Esophagus muscularis mucosa (tissue), 4 donors: ENCODE results near the gene KANSL2. TPM values are rescaled to one million over a fixed set of nuclear protein-coding genes. Genes with fewer than 3 reads are reported as not detected.

Experiments
- DNase-seq: peaks from one replicate; pipeline ENCODE4 v3.0.0-alpha.2; 2017; ENCODE audit errors: extremely low spot score
- H3K27ac ChIP-seq, 4 donors: fragments of 200-600 bp; sonication (generic); replicated peaks in 1 of 4; 1 replicate in 3 of 4; 2 replicates in 1 of 4; pipeline ENCODE4 v1.5.1; 2016 to 2019; ENCODE audit warnings: mild to moderate bottlenecking in 1 of 4
- H3K27me3 ChIP-seq, 4 donors: fragments of 200-600 bp; sonication (generic); one replicate each; pipeline versions ENCODE4 v1.5.1 to v1.6.0; 2016 to 2019
- H3K36me3 ChIP-seq, 4 donors: fragments of 200-600 bp; sonication (generic); one replicate each; pipeline ENCODE4 v1.5.1; 2016 to 2019
- H3K4me1 ChIP-seq, 4 donors: fragments of 200-600 bp; sonication (generic); one replicate each; pipeline ENCODE4 v1.5.1; 2016 to 2019
- H3K4me3 ChIP-seq, 4 donors: fragments of 200-600 bp; sonication (generic); 1 replicate in 2 of 4; 2 replicates in 2 of 4; pipeline ENCODE4 v1.5.1; 2016 to 2019; ENCODE audit warnings: mild to moderate bottlenecking in 4 of 4, moderate library complexity in 1 of 4
- H3K9me3 ChIP-seq, 4 donors: fragments of 200-600 bp; sonication (generic); 1 replicate in 3 of 4; 2 replicates in 1 of 4; pipeline ENCODE4 v1.5.1; 2016 to 2019
- EP300 ChIP-seq: sonication (generic); formaldehyde crosslinking; IDR thresholded peaks from one replicate; pipeline ENCODE4 v1.6.1; 2017; ENCODE audit warnings: antibody characterized with exemption
- POLR2A ChIP-seq: fragments of 450-650 bp; IDR thresholded peaks from one replicate; pipeline ENCODE4 v1.6.1; 2017; ENCODE audit warnings: antibody characterized with exemption, moderate library complexity, mild to moderate bottlenecking, low read depth
- POLR2AphosphoS5 ChIP-seq, 2 donors: sonication (generic); formaldehyde crosslinking; IDR thresholded peaks; one replicate each; pipeline ENCODE4 v1.6.1; 2017; ENCODE audit warnings: antibody characterized with exemption in 2 of 2
- WGBS: methylation state at CpG from one replicate; pipeline ENCODE4 v1.1.5; 2018; 5-methylcytosine and 5-hydroxymethylcytosine counted together
- intact Hi-C: fragments of 100-400 bp; cut with DNase I; formaldehyde crosslinking; loops from one replicate; pipeline ENCODE4 v1.15.1; 2023
- small RNA-seq, 3 donors: library from RNA; depleted of rRNA; stranded (forward); fragments of <200 nt; gene quantifications; one replicate each; pipeline ENCODE3, GENCODE V24; 2016
- total RNA-seq, 4 donors: library from RNA; depleted of rRNA; stranded (reverse); fragments of >200 nt; gene quantifications; one replicate each; pipeline versions ENCODE4 v1.1.0 to v1.2.1, GENCODE V29; 2016
- TF ChIP-seq, protein P1 (sequence below), 3 experiments: fragments of 200-600 bp in 2 of 3; fragments of 450-650 bp in 1 of 3; sonication (generic) in 2 of 3; IDR thresholded peaks; one replicate each; pipeline ENCODE4 v1.5.1; 2017 to 2019; ENCODE audit warnings: antibody characterized with exemption in 3 of 3, mild to moderate bottlenecking in 2 of 3, moderate library complexity in 1 of 3

Gene KANSL2
- total RNA-seq, 4 donors from 2014 or later: 41.3 to 58.8 (median 43.4) TPM

DNA sequence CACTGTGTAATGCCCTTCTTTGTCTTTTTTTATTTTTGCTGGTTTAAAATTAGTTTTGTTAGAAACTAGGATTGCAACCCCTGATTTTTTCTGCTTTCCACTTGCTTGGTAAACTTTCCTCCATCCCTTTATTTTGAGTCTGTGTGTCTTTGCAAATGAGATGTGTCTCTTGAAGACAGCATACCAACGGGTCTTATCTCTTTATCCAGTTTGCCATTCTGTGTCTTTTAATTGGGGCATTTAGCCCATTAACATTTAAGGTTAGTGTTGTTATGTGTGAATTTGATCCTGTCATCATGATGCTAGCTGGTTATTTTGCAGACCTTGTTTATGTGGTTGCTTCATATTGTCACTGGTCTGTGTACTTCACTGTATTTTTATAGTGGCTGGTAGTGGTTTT lies 68.7 kb downstream of the KANSL2 start:
- intact Hi-C loops: no loop called here
- DNase-seq: no peak

More for the DNA sequence above, 68.7 kb downstream of the KANSL2 start:
- H3K4me1 ChIP-seq: no peaks in the 10 kb centered on the region
- H3K9me3 ChIP-seq: peaks cover 0 to 26% (median 18%) of the 10 kb centered on the region in 4 donors
- TF ChIP-seq POLR2AphosphoS5 (IDR thresholded peaks at IDR 0.05) (no peak), POLR2A (no peak), EP300 (no peak)
- TF ChIP-seq, protein P1, sequence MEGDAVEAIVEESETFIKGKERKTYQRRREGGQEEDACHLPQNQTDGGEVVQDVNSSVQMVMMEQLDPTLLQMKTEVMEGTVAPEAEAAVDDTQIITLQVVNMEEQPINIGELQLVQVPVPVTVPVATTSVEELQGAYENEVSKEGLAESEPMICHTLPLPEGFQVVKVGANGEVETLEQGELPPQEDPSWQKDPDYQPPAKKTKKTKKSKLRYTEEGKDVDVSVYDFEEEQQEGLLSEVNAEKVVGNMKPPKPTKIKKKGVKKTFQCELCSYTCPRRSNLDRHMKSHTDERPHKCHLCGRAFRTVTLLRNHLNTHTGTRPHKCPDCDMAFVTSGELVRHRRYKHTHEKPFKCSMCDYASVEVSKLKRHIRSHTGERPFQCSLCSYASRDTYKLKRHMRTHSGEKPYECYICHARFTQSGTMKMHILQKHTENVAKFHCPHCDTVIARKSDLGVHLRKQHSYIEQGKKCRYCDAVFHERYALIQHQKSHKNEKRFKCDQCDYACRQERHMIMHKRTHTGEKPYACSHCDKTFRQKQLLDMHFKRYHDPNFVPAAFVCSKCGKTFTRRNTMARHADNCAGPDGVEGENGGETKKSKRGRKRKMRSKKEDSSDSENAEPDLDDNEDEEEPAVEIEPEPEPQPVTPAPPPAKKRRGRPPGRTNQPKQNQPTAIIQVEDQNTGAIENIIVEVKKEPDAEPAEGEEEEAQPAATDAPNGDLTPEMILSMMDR (IDR thresholded peaks at IDR 0.05): no peak
- H3K36me3 ChIP-seq: no peaks in the 10 kb centered on the region
- no peak overlapping the region for H3K4me3 ChIP-seq
- H3K27me3 ChIP-seq: peaks cover 0 to 19% (median 0%) of the 10 kb centered on the region in 4 donors
- no peak overlapping the region for H3K27ac ChIP-seq
- WGBS: 91% methylated on average over 1 of the region's 1 CpG

Small RNA genes within 50 kb of the gene (small RNA-seq; reads per million reads assigned to genes)
- gene MIR1291 (0 reads per million in 3 donors), gene SNORA2A (1.1 to 1.9 (median 1.2) reads per million in 3 donors), gene SNORA2B (0.37 to 4.9 (median 1.5) reads per million in 3 donors), gene SNORA2C (0 to 0.51 (median 0) reads per million in 3 donors)

Other genes with a start within 250 kb of the KANSL2 start
- not detected for gene ANP32D, start 209.7 kb downstream of the KANSL2 start, total RNA-seq
- not detected for gene C12orf54, start 199.7 kb downstream of the KANSL2 start, total RNA-seq
- gene OR8S1, start 156.6 kb downstream of the KANSL2 start, total RNA-seq: under 1 TPM in 1 of 4 donors, not detected in 3; 0.32 TPM
- gene LALBA, start 112.2 kb downstream of the KANSL2 start, total RNA-seq: not detected
- gene CCNT1, start 34.5 kb upstream of the KANSL2 start, total RNA-seq: 10 to 100 TPM; 18.8 to 22.0 (median 19.8) TPM
- 10 to 100 TPM; 17.9 to 35.5 (median 24.0) TPM for gene ADCY6, start 106.9 kb upstream of the KANSL2 start, total RNA-seq
- 10 to 100 TPM; 11.6 to 41.0 (median 28.4) TPM for gene CACNB3, start 136.3 kb upstream of the KANSL2 start, total RNA-seq
- 10 to 100 TPM; 51.1 to 88.3 (median 74.1) TPM for gene DDX23, start 169.9 kb upstream of the KANSL2 start, total RNA-seq
- gene RND1, start 183.6 kb upstream of the KANSL2 start, total RNA-seq: 1 to 10 TPM in 1 of 4 donors, under 1 TPM in 2, not detected in 1; 0.29 to 6.5 (median 0.32) TPM
- gene FKBP11, start 243.3 kb upstream of the KANSL2 start, total RNA-seq: 1 to 10 TPM; 4.9 to 8.1 (median 7.8) TPM